ENCODE results near the gene QSOX1. TPM values are rescaled to one million over a fixed set of nuclear protein-coding genes. Genes with fewer than 3 reads are reported as not detected.

Gene QSOX1
- total and polyA plus RNA-seq, 8 donors: 38.5 to 323 (median 111) TPM

DNA sequence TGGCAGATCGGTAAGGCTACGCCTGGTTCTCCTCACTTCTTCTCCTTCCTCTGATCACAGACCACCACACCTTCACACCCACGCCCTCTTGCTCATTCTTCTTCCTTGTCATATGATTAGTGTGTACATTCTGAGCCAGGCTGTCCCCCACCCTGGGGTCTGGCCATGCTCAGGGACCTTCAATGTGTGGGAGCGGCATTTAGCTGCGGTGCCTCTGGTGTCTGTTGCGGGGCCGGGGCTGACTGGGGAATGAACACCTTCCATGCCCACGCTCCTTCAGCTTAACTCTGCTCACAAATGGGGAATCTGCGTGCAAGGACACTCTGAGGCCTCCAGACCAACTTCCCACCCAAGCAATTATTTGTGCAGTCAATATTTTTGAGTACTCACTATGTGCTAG, 29.4 kb downstream of the QSOX1 start:
- intact Hi-C loops (cut with DNase I; ENCODE audit: low total_unique reads): no loop called here
- 87 to 95% (median 93%) methylated on average over 9 of the region's 9 CpGs for WGBS, 5 donors
- Histone ChIP-seq H3K4me3 (no peak overlapping the region), H3K27me3 (no peaks in the 10 kb centered on the region), H3K4me1 (no peaks in the 10 kb centered on the region), H3K27ac (no peak overlapping the region), H3K9me3 (no peaks in the 10 kb centered on the region), H3K36me3 (peaks cover 73 to 100% (median 98%) of the 10 kb centered on the region in 4 donors)
- TF ChIP-seq POLR2AphosphoS5 (IDR thresholded peaks at IDR 0.05) (no peak), EP300 (IDR thresholded peaks at IDR 0.05) (no peak), POLR2A (IDR thresholded peaks at IDR 0.05) (no peak)
- TF ChIP-seq, protein P1, sequence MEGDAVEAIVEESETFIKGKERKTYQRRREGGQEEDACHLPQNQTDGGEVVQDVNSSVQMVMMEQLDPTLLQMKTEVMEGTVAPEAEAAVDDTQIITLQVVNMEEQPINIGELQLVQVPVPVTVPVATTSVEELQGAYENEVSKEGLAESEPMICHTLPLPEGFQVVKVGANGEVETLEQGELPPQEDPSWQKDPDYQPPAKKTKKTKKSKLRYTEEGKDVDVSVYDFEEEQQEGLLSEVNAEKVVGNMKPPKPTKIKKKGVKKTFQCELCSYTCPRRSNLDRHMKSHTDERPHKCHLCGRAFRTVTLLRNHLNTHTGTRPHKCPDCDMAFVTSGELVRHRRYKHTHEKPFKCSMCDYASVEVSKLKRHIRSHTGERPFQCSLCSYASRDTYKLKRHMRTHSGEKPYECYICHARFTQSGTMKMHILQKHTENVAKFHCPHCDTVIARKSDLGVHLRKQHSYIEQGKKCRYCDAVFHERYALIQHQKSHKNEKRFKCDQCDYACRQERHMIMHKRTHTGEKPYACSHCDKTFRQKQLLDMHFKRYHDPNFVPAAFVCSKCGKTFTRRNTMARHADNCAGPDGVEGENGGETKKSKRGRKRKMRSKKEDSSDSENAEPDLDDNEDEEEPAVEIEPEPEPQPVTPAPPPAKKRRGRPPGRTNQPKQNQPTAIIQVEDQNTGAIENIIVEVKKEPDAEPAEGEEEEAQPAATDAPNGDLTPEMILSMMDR (IDR thresholded peaks at IDR 0.05): no peak
- DNase-seq: no peak

DNA sequence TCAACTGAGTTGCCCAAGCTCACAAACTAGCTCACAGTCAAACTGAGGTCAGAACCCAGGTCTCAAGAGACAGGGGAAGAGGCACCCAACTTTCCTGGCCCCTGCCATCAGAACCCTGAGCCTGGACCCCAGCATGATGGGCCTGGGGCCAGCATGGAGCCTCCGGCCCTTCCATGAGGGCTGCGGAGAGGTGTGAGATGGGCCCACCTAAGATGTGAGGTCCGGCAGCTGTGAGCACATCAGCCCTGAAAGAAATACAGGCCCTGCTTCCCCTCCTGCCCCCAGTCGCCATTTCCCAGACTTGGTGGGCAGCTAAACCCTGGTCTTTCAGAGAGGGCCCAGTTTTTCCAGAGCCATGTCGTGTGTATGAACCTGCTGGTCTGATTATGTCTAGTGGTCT, 30.6 kb downstream of the QSOX1 start:
- Histone ChIP-seq H3K4me3 (no peak overlapping the region), H3K36me3 (peaks cover 79 to 100% (median 98%) of the 10 kb centered on the region in 4 donors), H3K27ac (no peak overlapping the region), H3K9me3 (no peaks in the 10 kb centered on the region), H3K27me3 (no peaks in the 10 kb centered on the region), H3K4me1 (no peaks in the 10 kb centered on the region)
- WGBS, 5 donors: 80 to 93% (median 90%) methylated on average over 5 of the region's 5 CpGs
- no peak for DNase-seq
- intact Hi-C loops (cut with DNase I; ENCODE audit: low total_unique reads): no loop called here
- TF ChIP-seq, protein P1 (IDR thresholded peaks at IDR 0.05): no peak
- TF ChIP-seq EP300 (IDR thresholded peaks at IDR 0.05) (no peak), POLR2AphosphoS5 (IDR thresholded peaks at IDR 0.05) (no peak), POLR2A (IDR thresholded peaks at IDR 0.05) (no peak)

DNA sequence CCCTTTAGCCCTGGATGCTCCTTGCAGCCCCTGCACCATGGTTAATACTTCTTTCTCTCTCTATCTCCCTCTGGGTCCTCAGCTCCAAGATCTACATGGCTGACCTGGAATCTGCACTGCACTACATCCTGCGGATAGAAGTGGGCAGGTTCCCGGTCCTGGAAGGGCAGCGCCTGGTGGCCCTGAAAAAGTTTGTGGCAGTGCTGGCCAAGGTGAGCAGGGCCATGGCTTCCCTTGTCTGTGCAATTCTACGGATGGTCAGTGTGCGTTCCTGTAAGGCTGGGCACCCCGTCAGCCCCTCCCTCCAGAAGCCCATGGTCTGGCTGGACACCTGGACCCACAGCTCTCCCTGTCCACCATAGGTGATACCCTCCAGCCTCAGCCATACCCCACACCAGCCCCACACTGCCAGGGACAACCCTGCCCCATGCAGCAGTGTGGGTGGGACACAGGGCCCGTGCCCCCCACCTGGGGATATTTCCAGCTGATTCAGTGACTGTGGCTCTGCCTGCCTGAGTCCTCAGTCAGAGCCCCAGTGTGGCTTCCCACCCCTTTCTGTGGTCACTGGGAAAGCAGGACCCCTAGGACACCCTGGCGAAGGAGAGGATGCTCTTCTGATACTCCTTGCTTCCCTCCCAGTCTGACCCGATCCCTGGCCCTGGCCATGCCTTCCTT, 31.4 kb downstream of the QSOX1 start:
- intact Hi-C loops (cut with DNase I; ENCODE audit: low total_unique reads): no loop called here
- Histone ChIP-seq H3K36me3 (peaks cover 87 to 100% (median 99%) of the 10 kb centered on the region in 4 donors), H3K4me1 (no peaks in the 10 kb centered on the region), H3K9me3 (no peaks in the 10 kb centered on the region), H3K27ac (no peak overlapping the region), H3K27me3 (no peaks in the 10 kb centered on the region), H3K4me3 (no peak overlapping the region)
- TF ChIP-seq EP300 (IDR thresholded peaks at IDR 0.05): no peak
- no peak for TF ChIP-seq POLR2A (IDR thresholded peaks at IDR 0.05)
- no peak for DNase-seq
- 89 to 97% (median 93%) methylated on average over 9 of the region's 9 CpGs for WGBS, 5 donors

DNA sequence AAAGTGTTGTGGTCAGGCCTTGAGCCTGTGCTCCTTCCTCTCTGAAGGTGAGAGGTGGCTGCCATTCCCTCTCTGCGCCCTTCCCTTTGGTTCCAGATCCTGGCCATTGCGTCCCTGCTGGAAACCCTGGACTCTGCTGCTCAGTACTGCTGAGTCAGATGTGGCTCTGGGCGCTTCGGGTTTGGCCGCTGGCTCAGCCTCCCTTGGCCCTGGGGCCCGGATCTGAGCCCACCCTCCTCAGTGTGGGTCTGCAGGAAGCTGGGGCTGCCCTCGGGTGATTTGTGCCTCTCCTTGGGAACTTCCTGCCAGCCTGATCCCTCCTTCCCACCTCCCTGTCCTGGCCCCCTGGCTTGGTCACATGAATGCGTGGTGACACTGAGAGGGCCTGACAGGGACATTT, 32.2 kb downstream of the QSOX1 start:
- H3K4me1 ChIP-seq: peaks cover 0 to 4% (median under 1%) of the 10 kb centered on the region in 4 donors
- TF ChIP-seq POLR2AphosphoS5 (IDR thresholded peaks at IDR 0.05): no peak
- TF ChIP-seq, protein P1 (IDR thresholded peaks at IDR 0.05): no peak
- no peak for TF ChIP-seq EP300 (IDR thresholded peaks at IDR 0.05)
- no peak for TF ChIP-seq POLR2A (IDR thresholded peaks at IDR 0.05)
- no peak overlapping the region for H3K27ac ChIP-seq
- H3K4me3 ChIP-seq: no peak overlapping the region
- no peak for DNase-seq
- H3K9me3 ChIP-seq: no peaks in the 10 kb centered on the region
- peaks cover 91 to 100% (median 100%) of the 10 kb centered on the region in 4 donors for H3K36me3 ChIP-seq
- 65 to 77% (median 73%) methylated on average over 5 to 8 of the region's 8 CpGs for WGBS, 5 donors
- intact Hi-C loops (cut with DNase I; ENCODE audit: low total_unique reads): no loop called here
- H3K27me3 ChIP-seq: no peaks in the 10 kb centered on the region

DNA sequence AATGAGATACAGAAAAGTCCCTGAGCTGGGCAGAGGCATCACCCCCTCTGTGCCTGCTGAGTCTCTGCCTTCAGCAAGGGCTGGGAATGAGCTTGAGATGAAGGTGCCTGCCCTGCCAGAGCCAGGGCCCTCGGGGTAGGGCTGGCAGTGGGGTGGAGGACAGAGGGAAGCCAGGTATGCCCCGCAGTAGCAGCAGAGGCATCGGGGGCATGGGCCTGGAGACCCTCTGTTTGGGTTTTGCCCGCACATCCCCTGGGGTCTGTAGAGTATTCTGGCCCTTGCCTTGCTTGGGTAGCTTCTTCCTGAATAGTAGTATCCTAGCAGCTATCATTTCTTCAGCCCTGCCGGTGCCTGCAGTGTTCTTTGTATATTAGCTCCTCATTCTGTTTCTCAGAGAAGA, 33.0 kb downstream of the QSOX1 start:
- Histone ChIP-seq H3K27ac (no peak overlapping the region), H3K9me3 (no peaks in the 10 kb centered on the region), H3K4me3 (no peak overlapping the region), H3K36me3 (peaks cover 87 to 100% (median 100%) of the 10 kb centered on the region in 4 donors), H3K4me1 (peaks cover 0 to 12% (median 6%) of the 10 kb centered on the region in 4 donors), H3K27me3 (no peaks in the 10 kb centered on the region)
- TF ChIP-seq POLR2A (IDR thresholded peaks at IDR 0.05): no peak
- TF ChIP-seq EP300 (IDR thresholded peaks at IDR 0.05): no peak
- TF ChIP-seq, protein P1 (IDR thresholded peaks at IDR 0.05): no peak
- TF ChIP-seq POLR2AphosphoS5 (IDR thresholded peaks at IDR 0.05): no peak
- DNase-seq: no peak
- intact Hi-C loops (cut with DNase I; ENCODE audit: low total_unique reads): no loop called here
- 87 to 94% (median 88%) methylated on average over 5 of the region's 5 CpGs for WGBS, 5 donors

All from stomach (tissue), 9 donors.